HepG2 (cell line): ENCODE data around the gene DDX28. TPM values are rescaled to one million over a fixed set of nuclear protein-coding genes. Genes with fewer than 3 reads are reported as not detected.
A peak's percentile ranks its signal among the peaks of the same experiment; 100 is the strongest.

Source experiments
- BRCA1 ChIP-seq: sonication (generic); formaldehyde crosslinking; IDR thresholded peaks from 2 replicates; pipeline ENCODE4 v1.4.0; 2020; ENCODE audit warnings: missing genetic modification reagents
- HIVEP1 ChIP-seq: sonication (generic); formaldehyde crosslinking; IDR thresholded peaks from 2 replicates; pipeline ENCODE4 v1.4.0; 2020; ENCODE audit warnings: mild to moderate bottlenecking, missing genetic modification reagents
- HOXA7 ChIP-seq: sonication (generic); formaldehyde crosslinking; IDR thresholded peaks from 2 replicates; pipeline ENCODE4 v1.8.1; 2022; ENCODE audit warnings: mild to moderate bottlenecking, missing genetic modification reagents, moderate library complexity
- IKZF4 ChIP-seq: sonication (generic); formaldehyde crosslinking; IDR thresholded peaks from 2 replicates; pipeline ENCODE4 v1.5.1; 2020; ENCODE audit warnings: borderline replicate concordance, mild to moderate bottlenecking, low read depth, missing genetic modification reagents; ENCODE audit errors: not compliant biosample characterization
- KDM5A ChIP-seq: fragments of 200-600 bp; sonication (generic); IDR thresholded peaks from 2 replicates; pipeline ENCODE4 v1.7.0; 2018; ENCODE audit warnings: antibody characterized with exemption, mild to moderate bottlenecking, low read length, borderline replicate concordance
- NR1H2 ChIP-seq: sonication (generic); formaldehyde crosslinking; IDR thresholded peaks from 2 replicates; pipeline ENCODE4 v1.8.1; 2022; ENCODE audit warnings: low read depth, missing genetic modification reagents, borderline replicate concordance
- SCMH1 ChIP-seq: sonication (generic); formaldehyde crosslinking; IDR thresholded peaks from 2 replicates; pipeline ENCODE4 v1.9.0; 2021; ENCODE audit warnings: missing genetic modification reagents, mild to moderate bottlenecking, borderline replicate concordance
- SKI ChIP-seq: fragments of 450-650 bp; IDR thresholded peaks from one replicate; pipeline ENCODE4 v1.6.1; 2018; ENCODE audit warnings: mild to moderate bottlenecking; ENCODE audit not compliant: partially characterized antibody
- TCF7L2 ChIP-seq: IDR thresholded peaks from 2 replicates; pipeline ENCODE4 v1.6.1; 2011; ENCODE audit warnings: mild to moderate bottlenecking, low read depth, low read length, moderate library complexity
- TOPORS ChIP-seq: sonication (generic); formaldehyde crosslinking; IDR thresholded peaks from 2 replicates; pipeline ENCODE4 v1.8.0; 2023; ENCODE audit warnings: mild to moderate bottlenecking, missing genetic modification reagents
- ZBTB7A ChIP-seq: sonication (generic); formaldehyde crosslinking; IDR thresholded peaks from 2 replicates; pipeline ENCODE4 v1.8.0; 2022; ENCODE audit warnings: mild to moderate bottlenecking, missing genetic modification reagents
- ZNF101 ChIP-seq: sonication (generic); formaldehyde crosslinking; IDR thresholded peaks from 2 replicates; pipeline ENCODE4 v1.4.0; 2020; ENCODE audit warnings: mild to moderate bottlenecking, low read depth, missing genetic modification reagents, borderline replicate concordance
- ZNF33A ChIP-seq: sonication (generic); formaldehyde crosslinking; IDR thresholded peaks from 2 replicates; pipeline ENCODE4 v1.5.1; 2020; ENCODE audit warnings: missing genetic modification reagents, mild to moderate bottlenecking, moderate library complexity, borderline replicate concordance
- ZNF510 ChIP-seq: sonication (generic); formaldehyde crosslinking; IDR thresholded peaks from 2 replicates; pipeline ENCODE4 v1.4.0; 2020; ENCODE audit warnings: low read depth, mild to moderate bottlenecking, missing genetic modification reagents
- ZSCAN21 ChIP-seq: sonication (generic); formaldehyde crosslinking; IDR thresholded peaks from 2 replicates; pipeline ENCODE4 v1.8.0; 2022; ENCODE audit warnings: mild to moderate bottlenecking, missing genetic modification reagents, moderate library complexity, borderline replicate concordance
- polyA plus RNA-seq, 8 experiments: library from polyadenylated mRNA; depleted of rRNA in 3 of 8; stranded (reverse) in 7 of 8; unstranded in 1 of 8; fragments of >200 nt; fragmentation: Illumina TruSeq in 4 of 8; extraction: Trizol in 4 of 8; gene quantifications; 2 replicates each; pipeline versions ENCODE4 v1.2.1 to v1.2.3, GENCODE V29; 2011 to 2016; ENCODE audit warnings: low read depth in 4 of 8, missing spikeins in 1 of 8, mixed read lengths in 1 of 8; ENCODE audit not compliant: insufficient read depth in 1 of 8
- total RNA-seq, 5 experiments: library from RNA; depleted of rRNA; stranded (reverse); fragments of >200 nt; fragmentation: Illumina TruSeq; extraction: Trizol; gene quantifications; 2 replicates each; pipeline ENCODE4 v1.2.3, GENCODE V29; 2016; ENCODE audit warnings: low read depth in 1 of 5
- TF ChIP-seq, protein P1 (sequence below): IDR thresholded peaks from 2 replicates; pipeline ENCODE4 v1.6.1; 2016; ENCODE audit warnings: low read depth, missing genetic modification reagents, missing compliant biosample characterization
- TF ChIP-seq, protein P2 (sequence below): sonication (generic); formaldehyde crosslinking; IDR thresholded peaks from 2 replicates; pipeline ENCODE4 v1.4.0; 2020; ENCODE audit warnings: missing genetic modification reagents
- TF ChIP-seq, protein P3 (sequence below): sonication (generic); formaldehyde crosslinking; IDR thresholded peaks from 2 replicates; pipeline ENCODE4 v1.5.0; 2020; ENCODE audit warnings: mild to moderate bottlenecking, missing genetic modification reagents, borderline replicate concordance

Gene DDX28
- total and polyA plus RNA-seq, 2 of the 13 experiments (the other 11 are each of a cell fraction or from before 2014, with no cell fraction given): 14.1 to 16.4 TPM

DNA sequence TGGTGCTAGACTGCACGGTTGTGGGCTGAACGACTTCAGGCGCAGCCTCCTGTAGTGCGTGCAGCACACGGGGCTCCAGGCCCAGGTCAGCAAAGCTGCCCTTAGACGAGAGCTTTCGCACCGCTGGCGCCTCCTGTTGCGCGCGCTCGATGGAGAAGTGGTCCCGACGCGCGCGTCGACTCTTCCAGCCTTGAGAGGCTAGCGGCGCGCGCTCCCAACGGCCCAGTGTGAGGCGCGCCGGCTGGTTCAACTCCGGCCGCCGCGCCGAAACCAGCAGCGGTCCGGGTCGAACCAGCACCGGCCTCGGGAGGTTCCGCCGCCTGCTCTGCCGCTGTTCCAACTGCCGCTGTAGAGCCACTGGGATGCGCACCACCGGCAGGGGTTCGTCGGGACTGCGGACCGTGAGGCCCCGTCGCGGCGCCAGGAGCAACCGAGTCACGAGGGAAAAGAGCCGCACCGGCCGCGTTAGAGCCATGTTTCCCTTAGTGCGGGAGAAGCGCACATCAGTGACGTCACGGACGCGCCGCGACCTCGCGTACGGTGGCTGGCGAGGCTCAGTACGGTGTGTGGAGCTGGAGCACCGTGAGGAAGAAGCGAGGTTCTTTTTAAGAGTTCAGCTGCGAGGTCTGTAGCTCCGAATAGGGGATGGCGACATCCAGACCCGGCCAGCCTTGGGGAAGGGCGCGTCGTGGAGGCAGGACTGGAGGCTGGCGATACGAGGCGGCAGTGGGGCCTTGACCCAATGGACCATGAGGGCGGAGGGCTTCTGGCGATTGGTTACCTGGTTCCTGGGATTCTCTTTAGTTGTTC, at the start of gene DDX28, which contains the start of gene DUS2 (continued):
- TF ChIP-seq SKI (peak; percentile 68), ZNF101 (CRISPR knock-in tag) (0 out of 2 replicates have a peak, but pooled peaks have one; percentile 22), IKZF4 (CRISPR knock-in tag) (peak; percentile 73), BRCA1 (peak; percentile 34; the same call in 1 of the 2 replicates), ZNF510 (CRISPR knock-in tag) (no peak), KDM5A (peak; percentile 100), HIVEP1 (CRISPR knock-in tag) (peak; percentile 45; the same call in 1 of the 2 replicates), NR1H2 (CRISPR knock-in tag) (peak; percentile 79), TOPORS (peak; percentile 98), HOXA7 (no peak), ZNF33A (CRISPR knock-in tag) (no peak; the same call in 1 of the 2 replicates), ZSCAN21 (CRISPR knock-in tag) (peak; percentile 94), TCF7L2 (no peak), SCMH1 (CRISPR knock-in tag) (no peak), ZBTB7A (CRISPR knock-in tag) (peak; percentile 78)
- TF ChIP-seq, protein P1, sequence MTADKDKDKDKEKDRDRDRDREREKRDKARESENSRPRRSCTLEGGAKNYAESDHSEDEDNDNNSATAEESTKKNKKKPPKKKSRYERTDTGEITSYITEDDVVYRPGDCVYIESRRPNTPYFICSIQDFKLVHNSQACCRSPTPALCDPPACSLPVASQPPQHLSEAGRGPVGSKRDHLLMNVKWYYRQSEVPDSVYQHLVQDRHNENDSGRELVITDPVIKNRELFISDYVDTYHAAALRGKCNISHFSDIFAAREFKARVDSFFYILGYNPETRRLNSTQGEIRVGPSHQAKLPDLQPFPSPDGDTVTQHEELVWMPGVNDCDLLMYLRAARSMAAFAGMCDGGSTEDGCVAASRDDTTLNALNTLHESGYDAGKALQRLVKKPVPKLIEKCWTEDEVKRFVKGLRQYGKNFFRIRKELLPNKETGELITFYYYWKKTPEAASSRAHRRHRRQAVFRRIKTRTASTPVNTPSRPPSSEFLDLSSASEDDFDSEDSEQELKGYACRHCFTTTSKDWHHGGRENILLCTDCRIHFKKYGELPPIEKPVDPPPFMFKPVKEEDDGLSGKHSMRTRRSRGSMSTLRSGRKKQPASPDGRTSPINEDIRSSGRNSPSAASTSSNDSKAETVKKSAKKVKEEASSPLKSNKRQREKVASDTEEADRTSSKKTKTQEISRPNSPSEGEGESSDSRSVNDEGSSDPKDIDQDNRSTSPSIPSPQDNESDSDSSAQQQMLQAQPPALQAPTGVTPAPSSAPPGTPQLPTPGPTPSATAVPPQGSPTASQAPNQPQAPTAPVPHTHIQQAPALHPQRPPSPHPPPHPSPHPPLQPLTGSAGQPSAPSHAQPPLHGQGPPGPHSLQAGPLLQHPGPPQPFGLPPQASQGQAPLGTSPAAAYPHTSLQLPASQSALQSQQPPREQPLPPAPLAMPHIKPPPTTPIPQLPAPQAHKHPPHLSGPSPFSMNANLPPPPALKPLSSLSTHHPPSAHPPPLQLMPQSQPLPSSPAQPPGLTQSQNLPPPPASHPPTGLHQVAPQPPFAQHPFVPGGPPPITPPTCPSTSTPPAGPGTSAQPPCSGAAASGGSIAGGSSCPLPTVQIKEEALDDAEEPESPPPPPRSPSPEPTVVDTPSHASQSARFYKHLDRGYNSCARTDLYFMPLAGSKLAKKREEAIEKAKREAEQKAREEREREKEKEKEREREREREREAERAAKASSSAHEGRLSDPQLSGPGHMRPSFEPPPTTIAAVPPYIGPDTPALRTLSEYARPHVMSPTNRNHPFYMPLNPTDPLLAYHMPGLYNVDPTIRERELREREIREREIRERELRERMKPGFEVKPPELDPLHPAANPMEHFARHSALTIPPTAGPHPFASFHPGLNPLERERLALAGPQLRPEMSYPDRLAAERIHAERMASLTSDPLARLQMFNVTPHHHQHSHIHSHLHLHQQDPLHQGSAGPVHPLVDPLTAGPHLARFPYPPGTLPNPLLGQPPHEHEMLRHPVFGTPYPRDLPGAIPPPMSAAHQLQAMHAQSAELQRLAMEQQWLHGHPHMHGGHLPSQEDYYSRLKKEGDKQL: no peak; the same call in 1 of the 2 replicates
- TF ChIP-seq, protein P2, sequence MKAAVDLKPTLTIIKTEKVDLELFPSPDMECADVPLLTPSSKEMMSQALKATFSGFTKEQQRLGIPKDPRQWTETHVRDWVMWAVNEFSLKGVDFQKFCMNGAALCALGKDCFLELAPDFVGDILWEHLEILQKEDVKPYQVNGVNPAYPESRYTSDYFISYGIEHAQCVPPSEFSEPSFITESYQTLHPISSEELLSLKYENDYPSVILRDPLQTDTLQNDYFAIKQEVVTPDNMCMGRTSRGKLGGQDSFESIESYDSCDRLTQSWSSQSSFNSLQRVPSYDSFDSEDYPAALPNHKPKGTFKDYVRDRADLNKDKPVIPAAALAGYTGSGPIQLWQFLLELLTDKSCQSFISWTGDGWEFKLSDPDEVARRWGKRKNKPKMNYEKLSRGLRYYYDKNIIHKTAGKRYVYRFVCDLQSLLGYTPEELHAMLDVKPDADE (CRISPR knock-in tag): no peak
- TF ChIP-seq, protein P3, sequence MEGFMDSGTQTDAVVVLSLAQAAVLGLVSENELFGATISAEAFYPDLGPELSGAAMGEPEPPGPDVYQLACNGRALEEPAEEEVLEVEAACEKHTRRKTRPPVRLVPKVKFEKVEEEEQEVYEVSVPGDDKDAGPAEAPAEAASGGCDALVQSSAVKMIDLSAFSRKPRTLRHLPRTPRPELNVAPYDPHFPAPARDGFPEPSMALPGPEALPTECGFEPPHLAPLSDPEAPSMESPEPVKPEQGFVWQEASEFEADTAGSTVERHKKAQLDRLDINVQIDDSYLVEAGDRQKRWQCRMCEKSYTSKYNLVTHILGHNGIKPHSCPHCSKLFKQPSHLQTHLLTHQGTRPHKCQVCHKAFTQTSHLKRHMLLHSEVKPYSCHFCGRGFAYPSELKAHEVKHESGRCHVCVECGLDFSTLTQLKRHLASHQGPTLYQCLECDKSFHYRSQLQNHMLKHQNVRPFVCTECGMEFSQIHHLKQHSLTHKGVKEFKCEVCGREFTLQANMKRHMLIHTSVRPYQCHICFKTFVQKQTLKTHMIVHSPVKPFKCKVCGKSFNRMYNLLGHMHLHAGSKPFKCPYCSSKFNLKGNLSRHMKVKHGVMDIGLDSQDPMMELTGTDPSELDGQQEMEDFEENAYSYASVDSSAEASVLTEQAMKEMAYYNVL: peak; percentile 72; the same call in 1 of the 2 replicates
